SU-DHL-6 (cell line): ENCODE results near the gene YJU2.
"Not testable (repeated sequence)": the region's sequence is repeated elsewhere in the genome, so short reads cannot be mapped to it uniquely, and the experiment has no call there.

ENCODE experiments used
- H2AFZ ChIP-seq: fragments of 200-600 bp; sonication (generic); 2 replicates; pipeline ENCODE4 v1.6.1; 2014; ENCODE audit warnings: low read depth, mild to moderate bottlenecking, moderate library complexity, mixed read lengths, antibody characterized with exemption, low read length; ENCODE audit not compliant: severe bottlenecking
- H3F3A ChIP-seq: fragments of 200-600 bp; shearing (Covaris generic); 2 replicates; pipeline ENCODE4 v1.6.0; 2016; ENCODE audit warnings: antibody characterized with exemption, mild to moderate bottlenecking; ENCODE audit not compliant: insufficient read depth
- H3K27ac ChIP-seq: fragments of 200-600 bp; sonication (generic); 2 replicates; pipeline ENCODE4 v1.5.1; 2016; ENCODE audit warnings: low read depth, mild to moderate bottlenecking, low read length, moderate library complexity, mixed read lengths
- H3K27me3 ChIP-seq: fragments of 200-600 bp; sonication (generic), shearing (Covaris generic); 2 replicates; pipeline ENCODE4 v1.6.0; 2014; ENCODE audit warnings: mild to moderate bottlenecking, low read length
- H3K36me3 ChIP-seq: fragments of 200-600 bp; sonication (generic); 2 replicates; pipeline ENCODE4 v1.6.1; 2014; ENCODE audit warnings: mild to moderate bottlenecking, low read length, mixed read lengths
- H3K4me2 ChIP-seq: fragments of 300-600, 200-600 bp; shearing (Covaris generic), sonication (generic); 2 replicates; pipeline ENCODE4 v1.6.0; 2014; ENCODE audit warnings: low read length, low read depth, mild to moderate bottlenecking; ENCODE audit not compliant: poor library complexity, severe bottlenecking
- H3K4me3 ChIP-seq: fragments of 200-600 bp; sonication (generic); 2 replicates; pipeline ENCODE4 v1.5.1; 2014; ENCODE audit warnings: antibody characterized with exemption, low read length, mild to moderate bottlenecking, mixed read lengths; ENCODE audit not compliant: insufficient read depth, poor library complexity, severe bottlenecking
- H3K79me2 ChIP-seq: fragments of 200-600 bp; sonication (generic); 2 replicates; pipeline ENCODE4 v1.6.1; 2014; ENCODE audit warnings: mild to moderate bottlenecking, low read length, moderate library complexity; ENCODE audit not compliant: insufficient read depth
- H3K9ac ChIP-seq: fragments of 200-600 bp; sonication (generic); 2 replicates; pipeline ENCODE4 v1.7.0; 2014; ENCODE audit warnings: mild to moderate bottlenecking, low read length
- H3K9me2 ChIP-seq: fragments of 200-600 bp; sonication (generic); replicated peaks from 2 replicates; pipeline ENCODE4 v1.6.1; 2014; ENCODE audit warnings: low read length; ENCODE audit not compliant: insufficient read depth
- H3K9me3 ChIP-seq: fragments of 200-600 bp; sonication (generic); 2 replicates; pipeline ENCODE4 v1.6.1; 2014; ENCODE audit warnings: low read length, mixed read lengths; ENCODE audit not compliant: insufficient read depth
- H4K20me1 ChIP-seq: fragments of 200-600 bp; sonication (generic); 2 replicates; pipeline ENCODE4 v1.6.1; 2014; ENCODE audit warnings: low read depth, mild to moderate bottlenecking, antibody characterized with exemption, low read length, moderate library complexity, mixed read lengths
- EZH2phosphoT487 ChIP-seq: fragments of 200-600 bp; sonication (generic), shearing (Covaris generic); conservative IDR thresholded peaks from 2 replicates; pipeline ENCODE4 v1.6.1; 2018; ENCODE audit warnings: mild to moderate bottlenecking, antibody characterized with exemption, low read length, moderate library complexity, mixed read lengths
- TF ChIP-seq, protein P1 (sequence below): fragments of 200-600 bp; sonication (generic); IDR thresholded peaks from one replicate; pipeline ENCODE4 v1.5.1; 2017; ENCODE audit warnings: antibody characterized with exemption, mild to moderate bottlenecking, low read length, moderate library complexity; ENCODE audit not compliant: insufficient read depth, poor library complexity, severe bottlenecking

YJU2 gene

DNA sequence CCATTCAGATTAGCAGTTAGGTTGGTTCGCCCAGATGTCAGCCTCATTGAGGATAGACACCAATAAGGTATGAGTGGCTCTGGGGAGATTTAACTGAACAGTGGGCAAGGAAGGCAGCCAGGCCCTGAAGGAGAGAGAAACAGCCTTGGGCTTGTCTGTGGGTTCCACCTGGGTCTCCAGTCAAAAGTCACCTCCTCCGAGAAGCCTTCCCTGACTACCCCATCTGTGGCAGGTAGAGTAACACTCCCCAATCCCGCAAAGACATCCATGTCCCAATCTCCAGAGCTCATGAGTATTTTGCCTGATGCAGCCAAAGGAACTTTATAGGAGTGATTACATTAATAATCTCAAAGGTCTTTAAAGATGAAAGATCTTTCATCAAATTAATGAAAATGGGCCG lies 8.0 kb upstream of the YJU2 start:
- H2AFZ ChIP-seq, result no peak overlapping the region
- no peaks in the 10 kb centered on the region for H3K27me3 ChIP-seq
- no peak overlapping the region for H3K4me2 ChIP-seq
- no peaks in the 10 kb centered on the region for H3F3A ChIP-seq
- no peak overlapping the region for H3K9ac ChIP-seq
- TF ChIP-seq EZH2phosphoT487, result no peak
- TF ChIP-seq, protein P1, sequence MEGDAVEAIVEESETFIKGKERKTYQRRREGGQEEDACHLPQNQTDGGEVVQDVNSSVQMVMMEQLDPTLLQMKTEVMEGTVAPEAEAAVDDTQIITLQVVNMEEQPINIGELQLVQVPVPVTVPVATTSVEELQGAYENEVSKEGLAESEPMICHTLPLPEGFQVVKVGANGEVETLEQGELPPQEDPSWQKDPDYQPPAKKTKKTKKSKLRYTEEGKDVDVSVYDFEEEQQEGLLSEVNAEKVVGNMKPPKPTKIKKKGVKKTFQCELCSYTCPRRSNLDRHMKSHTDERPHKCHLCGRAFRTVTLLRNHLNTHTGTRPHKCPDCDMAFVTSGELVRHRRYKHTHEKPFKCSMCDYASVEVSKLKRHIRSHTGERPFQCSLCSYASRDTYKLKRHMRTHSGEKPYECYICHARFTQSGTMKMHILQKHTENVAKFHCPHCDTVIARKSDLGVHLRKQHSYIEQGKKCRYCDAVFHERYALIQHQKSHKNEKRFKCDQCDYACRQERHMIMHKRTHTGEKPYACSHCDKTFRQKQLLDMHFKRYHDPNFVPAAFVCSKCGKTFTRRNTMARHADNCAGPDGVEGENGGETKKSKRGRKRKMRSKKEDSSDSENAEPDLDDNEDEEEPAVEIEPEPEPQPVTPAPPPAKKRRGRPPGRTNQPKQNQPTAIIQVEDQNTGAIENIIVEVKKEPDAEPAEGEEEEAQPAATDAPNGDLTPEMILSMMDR, result no peak
- no peaks in the 10 kb centered on the region for H3K9me3 ChIP-seq
- H3K4me3 ChIP-seq, result no peak overlapping the region
- no peaks in the 10 kb centered on the region for H3K36me3 ChIP-seq
- H3K27ac ChIP-seq, result no peak overlapping the region
- no peaks in the 10 kb centered on the region for H4K20me1 ChIP-seq
- no peaks in the 10 kb centered on the region for H3K9me2 ChIP-seq
- no peaks in the 10 kb centered on the region for H3K79me2 ChIP-seq

DNA sequence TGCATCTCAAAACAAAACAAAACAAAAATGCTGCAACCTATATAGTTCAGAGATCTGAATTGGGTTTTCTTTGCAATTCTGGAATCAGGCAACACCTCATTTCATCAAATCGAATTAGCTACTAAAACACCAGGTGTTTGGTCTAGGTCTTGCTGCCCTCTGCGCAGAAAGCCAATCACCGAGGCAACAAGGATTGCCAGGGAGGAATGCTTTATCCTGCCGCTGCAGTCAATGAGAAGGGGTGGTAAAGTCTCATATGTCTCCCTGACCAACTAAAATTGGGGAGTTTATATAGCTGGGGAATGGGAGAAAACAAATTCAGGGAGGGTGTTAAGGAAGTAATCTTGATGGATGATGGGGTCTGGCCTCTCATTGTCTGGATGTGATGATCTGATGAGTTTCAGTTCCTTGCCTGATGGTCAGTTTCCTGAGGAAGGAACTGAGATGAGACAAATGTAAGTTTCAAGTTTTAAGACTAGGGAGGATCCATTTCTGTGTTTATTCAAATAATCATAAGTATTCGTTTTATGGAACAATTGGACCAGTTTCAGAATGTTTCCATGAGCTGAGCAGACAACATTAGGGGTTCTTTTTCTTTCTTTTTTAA lies 5.0 kb upstream of the YJU2 start:
- no peak for TF ChIP-seq EZH2phosphoT487
- TF ChIP-seq, protein P1, result no peak
- H3K27ac ChIP-seq, result no peak overlapping the region
- no peaks in the 10 kb centered on the region for H3K27me3 ChIP-seq
- H3K4me3 ChIP-seq, result no peak overlapping the region
- H3K9me2 ChIP-seq, result no peaks in the 10 kb centered on the region
- no peak overlapping the region for H3K9ac ChIP-seq
- no peaks in the 10 kb centered on the region for H3K79me2 ChIP-seq
- H3F3A ChIP-seq, result no peaks in the 10 kb centered on the region
- no peaks in the 10 kb centered on the region for H3K36me3 ChIP-seq
- no peak overlapping the region for H3K4me2 ChIP-seq
- no peaks in the 10 kb centered on the region for H4K20me1 ChIP-seq
- no peaks in the 10 kb centered on the region for H3K9me3 ChIP-seq
- H2AFZ ChIP-seq, result no peak overlapping the region

DNA sequence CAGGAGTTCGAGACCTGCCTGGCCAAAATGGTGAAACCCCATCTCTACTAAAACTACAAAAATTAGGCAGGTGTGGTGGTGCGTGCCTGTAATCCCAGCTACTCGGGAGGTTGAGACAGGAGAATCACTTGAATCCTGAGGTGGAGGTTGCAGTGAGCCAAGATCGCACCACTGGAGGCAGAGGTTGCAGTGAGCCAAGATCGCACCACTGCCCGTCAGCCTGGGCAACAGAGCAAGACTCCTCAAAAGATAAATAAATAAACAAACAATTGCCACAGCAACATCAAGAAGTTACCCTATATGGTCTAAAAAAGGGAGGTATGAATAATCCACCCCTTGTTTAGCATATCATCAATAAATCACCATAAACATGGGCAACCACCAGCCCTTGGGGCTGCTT lies 942 bp upstream of the YJU2 start:
- H3F3A ChIP-seq, H3K9me2 ChIP-seq, H3K9me3 ChIP-seq, H3K27ac ChIP-seq, H3K4me3 ChIP-seq, H4K20me1 ChIP-seq, H3K27me3 ChIP-seq: not testable (repeated sequence)
- peaks cover 20% of the 10 kb centered on the region for H3K79me2 ChIP-seq
- H3K9ac ChIP-seq, result peak overlapping the region; percentile 58; the same call in 1 of the 2 replicates
- H2AFZ ChIP-seq, result peak overlapping the region; percentile 91
- peaks cover 15% of the 10 kb centered on the region for H3K36me3 ChIP-seq
- H3K4me2 ChIP-seq, result peak overlapping the region; percentile 79

DNA sequence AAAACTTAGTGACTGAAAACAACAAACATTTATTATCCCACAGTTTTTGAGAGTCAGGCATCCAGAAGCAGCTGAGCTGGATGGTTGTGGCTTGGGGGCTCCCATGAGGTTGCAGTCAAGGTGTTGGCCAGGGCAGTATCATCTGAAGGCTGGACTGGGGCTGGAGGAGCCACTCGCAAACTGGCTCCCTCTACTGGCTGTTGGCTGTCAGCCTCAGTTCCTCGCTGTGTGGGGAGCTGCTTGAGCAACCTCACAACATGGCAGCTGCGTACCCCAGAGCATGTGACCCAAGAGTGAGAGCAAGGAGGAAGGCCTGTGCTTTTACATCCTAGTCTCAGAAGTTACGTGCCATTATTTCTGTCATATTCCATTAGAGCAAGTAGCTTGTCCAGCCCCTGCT lies 9.7 kb downstream of the YJU2 start:
- no peaks in the 10 kb centered on the region for H3K9me3 ChIP-seq
- H3K9me2 ChIP-seq, result no peaks in the 10 kb centered on the region
- peaks cover 22% of the 10 kb centered on the region for H3K36me3 ChIP-seq
- H2AFZ ChIP-seq, result no peak overlapping the region
- H3K79me2 ChIP-seq, result no peaks in the 10 kb centered on the region
- no peak overlapping the region for H3K27ac ChIP-seq
- no peaks in the 10 kb centered on the region for H4K20me1 ChIP-seq
- H3F3A ChIP-seq, result no peaks in the 10 kb centered on the region
- no peaks in the 10 kb centered on the region for H3K27me3 ChIP-seq
- H3K9ac ChIP-seq, result no peak overlapping the region
- no peak overlapping the region for H3K4me3 ChIP-seq
- TF ChIP-seq, protein P1, result peak; percentile 36
- TF ChIP-seq EZH2phosphoT487, result no peak
- no peak overlapping the region for H3K4me2 ChIP-seq
